H9 (cell line): ENCODE data around the gene APBA2. TPM values are rescaled to one million over a fixed set of nuclear protein-coding genes. Genes with fewer than 3 reads are reported as not detected.

Source experiments
- DNase-seq: peaks from one replicate; pipeline ENCODE4 v3.0.0-alpha.2; 2017
- H2AFZ ChIP-seq: one replicate; pipeline ENCODE4 v1.6.1; 2013; ENCODE audit warnings: mild to moderate bottlenecking, low read length, control low read depth, moderate library complexity
- H2AK5ac ChIP-seq: 2 replicates; pipeline ENCODE4 v1.6.1; 2013; ENCODE audit warnings: low read length, control low read depth, mixed read lengths; ENCODE audit not compliant: insufficient read length
- H2BK120ac ChIP-seq: one replicate; pipeline ENCODE4 v1.6.1; 2013; ENCODE audit warnings: low read depth, mild to moderate bottlenecking, low read length, control low read depth, inconsistent platforms; ENCODE audit not compliant: poor library complexity, severe bottlenecking
- H2BK12ac ChIP-seq: 2 replicates; pipeline ENCODE4 v1.6.1; 2013; ENCODE audit warnings: low read length, control low read depth, mixed read lengths, low read depth; ENCODE audit not compliant: insufficient read length
- H2BK15ac ChIP-seq: 2 replicates; pipeline ENCODE4 v1.6.1; 2013; ENCODE audit warnings: low read depth, low read length, control low read depth
- H2BK20ac ChIP-seq: one replicate; pipeline ENCODE4 v1.6.1; 2013; ENCODE audit warnings: low read depth, mild to moderate bottlenecking, low read length, control low read depth, inconsistent platforms; ENCODE audit not compliant: poor library complexity, severe bottlenecking
- H2BK5ac ChIP-seq: 2 replicates; pipeline ENCODE4 v1.6.1; 2013; ENCODE audit warnings: low read length, control low read depth, mixed read lengths; ENCODE audit not compliant: insufficient read length
- H3K14ac ChIP-seq: 2 replicates; pipeline ENCODE4 v1.6.1; 2013; ENCODE audit warnings: low read length, control low read depth; ENCODE audit not compliant: insufficient read depth
- H3K18ac ChIP-seq: 2 replicates; pipeline ENCODE4 v1.6.1; 2013; ENCODE audit warnings: low read depth, mild to moderate bottlenecking, mixed read lengths, low read length, control low read depth; ENCODE audit not compliant: insufficient read length
- H3K23ac ChIP-seq: 2 replicates; pipeline ENCODE4 v1.6.1; 2013; ENCODE audit warnings: low read length, control low read depth, mixed read lengths, low read depth; ENCODE audit not compliant: insufficient read length
- H3K23me2 ChIP-seq: 2 replicates; pipeline ENCODE4 v1.6.1; 2013; ENCODE audit warnings: low read depth, mild to moderate bottlenecking, mixed read lengths, low read length, control low read depth; ENCODE audit not compliant: insufficient read length, poor library complexity, severe bottlenecking
- H3K27ac ChIP-seq: 2 replicates; pipeline ENCODE4 v1.5.1; 2013; ENCODE audit warnings: low read length, control low read depth, mixed read lengths, low read depth; ENCODE audit not compliant: insufficient read length
- H3K27me3 ChIP-seq: 2 replicates; pipeline ENCODE4 v1.6.1; 2013; ENCODE audit warnings: low read length, control low read depth, inconsistent platforms; ENCODE audit not compliant: insufficient read depth
- H3K4ac ChIP-seq: 2 replicates; pipeline ENCODE4 v1.6.1; 2013; ENCODE audit warnings: low read depth, mild to moderate bottlenecking, control low read depth, inconsistent platforms, low read length, moderate library complexity
- H3K4me1 ChIP-seq: 2 replicates; pipeline ENCODE4 v1.6.1; 2013; ENCODE audit warnings: low read length, control low read depth, inconsistent platforms; ENCODE audit not compliant: insufficient read depth
- H3K4me2 ChIP-seq: 2 replicates; pipeline ENCODE4 v1.6.1; 2013; ENCODE audit warnings: low read length, control low read depth, mixed read lengths; ENCODE audit not compliant: insufficient read length, insufficient read depth
- H3K56ac ChIP-seq: 2 replicates; pipeline ENCODE4 v1.6.1; 2013; ENCODE audit warnings: low read depth, mild to moderate bottlenecking, mixed read lengths, low read length, control low read depth; ENCODE audit not compliant: insufficient read length
- H3K79me1 ChIP-seq: 2 replicates; pipeline ENCODE4 v1.6.1; 2013; ENCODE audit warnings: low read depth, mild to moderate bottlenecking, moderate library complexity, low read length, control low read depth, inconsistent platforms; ENCODE audit not compliant: insufficient read depth, poor library complexity, severe bottlenecking
- H3K79me2 ChIP-seq: 2 replicates; pipeline ENCODE4 v1.6.1; 2013; ENCODE audit warnings: low read length, control low read depth, inconsistent platforms; ENCODE audit not compliant: insufficient read depth
- H3K9ac ChIP-seq: 2 replicates; pipeline ENCODE4 v1.6.1; 2013; ENCODE audit warnings: low read length, control low read depth, mixed read lengths; ENCODE audit not compliant: insufficient read length; ENCODE audit errors: extremely low read depth
- H3K9me3 ChIP-seq: one replicate; pipeline ENCODE4 v1.6.1; 2013; ENCODE audit warnings: low read depth, low read length, inconsistent platforms; ENCODE audit not compliant: control insufficient read depth
- H3T11ph ChIP-seq: one replicate; pipeline ENCODE4 v1.6.1; 2013; ENCODE audit warnings: mild to moderate bottlenecking, low read length, control low read depth, inconsistent platforms
- H4K20me1 ChIP-seq: one replicate; pipeline ENCODE4 v1.6.1; 2013; ENCODE audit not compliant: control insufficient read depth, insufficient read length, insufficient read depth
- H4K5ac ChIP-seq: 2 replicates; pipeline ENCODE4 v1.6.1; 2013; ENCODE audit warnings: low read depth, mild to moderate bottlenecking, mixed read lengths, low read length, control low read depth; ENCODE audit not compliant: insufficient read length
- H4K8ac ChIP-seq: replicated peaks from 2 replicates; pipeline ENCODE4 v1.6.1; 2013; ENCODE audit warnings: low read length, control low read depth, mixed read lengths, low read depth; ENCODE audit not compliant: insufficient read length
- H4K91ac ChIP-seq: 2 replicates; pipeline ENCODE4 v1.6.1; 2013; ENCODE audit warnings: low read depth, mild to moderate bottlenecking, moderate library complexity, mixed read lengths, low read length, control low read depth; ENCODE audit not compliant: insufficient read length
- H3K27ac Mint-ChIP-seq, 3 experiments: 2 replicates in 2 of 3; 3 replicates in 1 of 3; pipeline ENCODE4 v1.8.0; 2020 to 2021; ENCODE audit warnings: mixed read lengths in 3 of 3, mild to moderate bottlenecking in 1 of 3, moderate library complexity in 1 of 3
- H3K27me3 Mint-ChIP-seq: 2 replicates; pipeline ENCODE4 v1.8.0; 2021; ENCODE audit warnings: low read depth, mild to moderate bottlenecking, moderate library complexity, mixed read lengths
- H3K36me3 Mint-ChIP-seq, 3 experiments: 2 replicates in 2 of 3; 3 replicates in 1 of 3; pipeline ENCODE4 v1.8.0; 2020 to 2021; ENCODE audit warnings: low read depth in 3 of 3, mixed read lengths in 3 of 3; ENCODE audit not compliant: insufficient read depth in 1 of 3
- H3K4me1 Mint-ChIP-seq, 2 experiments: 2 replicates each; pipeline ENCODE4 v1.8.0; 2020; ENCODE audit warnings: mixed read lengths in 2 of 2
- H3K4me3 Mint-ChIP-seq, 2 experiments: 2 replicates in 1 of 2; 3 replicates in 1 of 2; pipeline ENCODE4 v1.8.0; 2020 to 2021; ENCODE audit warnings: mild to moderate bottlenecking in 2 of 2, mixed read lengths in 2 of 2, moderate library complexity in 1 of 2
- H3K9me3 Mint-ChIP-seq, 2 experiments: 2 replicates in 1 of 2; 3 replicates in 1 of 2; pipeline ENCODE4 v1.8.0; 2020; ENCODE audit warnings: mild to moderate bottlenecking in 2 of 2, mixed read lengths in 2 of 2, moderate library complexity in 1 of 2
- WGBS: extraction: QIAGEN DNeasy Blood & Tissue Kit; methylation state at CpG from one replicate; pipeline ENCODE4 v1.1.7; 2013; ENCODE audit warnings: missing lambda C conversion rate, low lambda C conversion rate, mixed read lengths; ENCODE audit not compliant: insufficient read length; ENCODE audit errors: extremely low coverage; 5-methylcytosine and 5-hydroxymethylcytosine counted together
- total RNA-seq: library from RNA; stranded (reverse); gene quantifications from 2 replicates; pipeline ENCODE4 v1.2.1, GENCODE V29; 2021
- TF ChIP-seq, protein P1 (sequence below): fragments of 200-600 bp; sonication (generic); conservative IDR thresholded peaks from 3 replicates; pipeline ENCODE4 v1.8.0; 2021; ENCODE audit warnings: antibody characterized with exemption, mild to moderate bottlenecking

The APBA2 gene
- total RNA-seq, 1 experiment from 2014 or later, result 14.3 TPM

DNA sequence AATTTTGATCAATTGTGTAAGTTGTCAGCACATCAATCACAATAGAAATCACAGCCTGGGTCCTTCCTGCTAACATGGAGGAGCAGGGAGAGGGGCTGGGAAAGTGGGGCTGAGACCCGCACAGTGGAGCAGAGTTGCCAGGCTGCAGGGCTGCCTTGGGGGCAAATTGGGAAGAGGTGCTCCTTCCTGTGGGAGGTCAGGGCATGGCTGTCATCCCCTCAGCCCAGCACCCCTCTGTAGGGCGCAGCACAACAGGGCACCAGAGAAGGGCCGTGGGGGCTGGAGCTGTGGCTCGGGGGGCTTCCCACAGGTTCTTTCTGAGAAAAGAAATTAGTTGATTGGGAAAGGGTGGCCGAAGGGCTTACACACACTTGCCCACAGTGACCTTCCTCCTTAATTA, 257.5 kb downstream of the APBA2 start:
- Histone ChIP-seq H2BK120ac (no peak overlapping the region), H3K9me3 (no peaks in the 10 kb centered on the region), H4K5ac (no peak overlapping the region), H2AK5ac (no peak overlapping the region), H3K79me1 (no peaks in the 10 kb centered on the region), H3T11ph (no peak overlapping the region), H3K4me1 (peaks cover 5% of the 10 kb centered on the region; the same call in 1 of the 2 replicates), H3K9ac (no peak overlapping the region), H3K79me2 (no peaks in the 10 kb centered on the region), H4K20me1 (no peaks in the 10 kb centered on the region), H2BK5ac (no peak overlapping the region), H4K91ac (no peak overlapping the region), H3K23ac (no peak overlapping the region), H3K4me2 (no peak overlapping the region), H3K4ac (no peak overlapping the region), H3K56ac (no peak overlapping the region), H3K27me3 (no peaks in the 10 kb centered on the region), H3K14ac (no peak overlapping the region; the same call in 1 of the 2 replicates), H2BK20ac (no peak overlapping the region), H3K18ac (no peak overlapping the region), H4K8ac (no peak overlapping the region), H2BK12ac (no peak overlapping the region), H2BK15ac (no peak overlapping the region), H3K27ac (no peak overlapping the region), H2AFZ (no peak overlapping the region), H3K23me2 (peaks cover 6% of the 10 kb centered on the region)
- Mint-ChIP-seq H3K36me3 (no peaks in the 10 kb centered on the region), H3K4me3 (no peak overlapping the region), H3K4me1 (peaks cover 24% of the 10 kb centered on the region in 2 experiments), H3K9me3 (no peaks in the 10 kb centered on the region), H3K27me3 (no peaks in the 10 kb centered on the region; the same call in none of the 2 replicates), H3K27ac (no peak overlapping the region)
- no CpG with 5 or more reads among the region's 5 CpGs for WGBS
- no peak for DNase-seq
- TF ChIP-seq, protein P1, sequence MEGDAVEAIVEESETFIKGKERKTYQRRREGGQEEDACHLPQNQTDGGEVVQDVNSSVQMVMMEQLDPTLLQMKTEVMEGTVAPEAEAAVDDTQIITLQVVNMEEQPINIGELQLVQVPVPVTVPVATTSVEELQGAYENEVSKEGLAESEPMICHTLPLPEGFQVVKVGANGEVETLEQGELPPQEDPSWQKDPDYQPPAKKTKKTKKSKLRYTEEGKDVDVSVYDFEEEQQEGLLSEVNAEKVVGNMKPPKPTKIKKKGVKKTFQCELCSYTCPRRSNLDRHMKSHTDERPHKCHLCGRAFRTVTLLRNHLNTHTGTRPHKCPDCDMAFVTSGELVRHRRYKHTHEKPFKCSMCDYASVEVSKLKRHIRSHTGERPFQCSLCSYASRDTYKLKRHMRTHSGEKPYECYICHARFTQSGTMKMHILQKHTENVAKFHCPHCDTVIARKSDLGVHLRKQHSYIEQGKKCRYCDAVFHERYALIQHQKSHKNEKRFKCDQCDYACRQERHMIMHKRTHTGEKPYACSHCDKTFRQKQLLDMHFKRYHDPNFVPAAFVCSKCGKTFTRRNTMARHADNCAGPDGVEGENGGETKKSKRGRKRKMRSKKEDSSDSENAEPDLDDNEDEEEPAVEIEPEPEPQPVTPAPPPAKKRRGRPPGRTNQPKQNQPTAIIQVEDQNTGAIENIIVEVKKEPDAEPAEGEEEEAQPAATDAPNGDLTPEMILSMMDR, result no peak
